Astrocyte (in vitro differentiated cells and primary cell): ENCODE data around the gene LEFTY1. TPM values are rescaled to one million over a fixed set of nuclear protein-coding genes. Genes with fewer than 3 reads are reported as not detected.

Experiments used
- DNase-seq: peaks from one replicate; pipeline ENCODE4 v3.0.0-alpha.2; 2010; ENCODE audit warnings: low read depth
- FAIRE-seq: peaks from 2 replicates; lab custom pipeline; 2011; peaks lifted over from hg19 to GRCh38; lab: Jason Lieb, UNC
- H2AFZ ChIP-seq: 2 replicates; pipeline ENCODE4 v1.6.0; 2012; ENCODE audit warnings: low read depth, low read length, inconsistent platforms
- H3K27ac ChIP-seq: 2 replicates; pipeline ENCODE4 v1.5.1; 2011; ENCODE audit warnings: low read depth, low read length, inconsistent platforms
- H3K27me3 ChIP-seq: 2 replicates; pipeline ENCODE4 v1.6.0; 2011; ENCODE audit warnings: low read length, inconsistent platforms; ENCODE audit not compliant: insufficient read depth
- H3K36me3 ChIP-seq: 2 replicates; pipeline ENCODE4 v1.5.1; 2011; ENCODE audit warnings: low read length, inconsistent platforms; ENCODE audit not compliant: insufficient read depth
- H3K4me1 ChIP-seq: 2 replicates; pipeline ENCODE4 v1.5.1; 2011; ENCODE audit warnings: low read length, inconsistent platforms; ENCODE audit not compliant: insufficient read depth
- H3K4me2 ChIP-seq: 2 replicates; pipeline ENCODE4 v1.6.0; 2012; ENCODE audit warnings: low read length, inconsistent platforms
- H3K4me3 ChIP-seq: 2 replicates; pipeline ENCODE4 v1.5.1; 2011; ENCODE audit warnings: low read depth, mild to moderate bottlenecking, low read length, inconsistent platforms; ENCODE audit not compliant: insufficient read depth
- H3K79me2 ChIP-seq: 2 replicates; pipeline ENCODE4 v1.6.0; 2012; ENCODE audit warnings: mild to moderate bottlenecking, low read length, inconsistent platforms; ENCODE audit not compliant: insufficient read depth
- H3K9ac ChIP-seq: 2 replicates; pipeline ENCODE4 v1.6.0; 2012; ENCODE audit warnings: mild to moderate bottlenecking, low read length, inconsistent platforms
- H3K9me3 ChIP-seq: 2 replicates; pipeline ENCODE4 v1.5.1; 2012; ENCODE audit warnings: low read depth, mild to moderate bottlenecking, low read length, inconsistent platforms; ENCODE audit not compliant: insufficient read depth
- H4K20me1 ChIP-seq: 2 replicates; pipeline ENCODE4 v1.6.0; 2012; ENCODE audit warnings: low read length, inconsistent platforms; ENCODE audit not compliant: insufficient read depth
- H3K27ac Mint-ChIP-seq: one replicate; pipeline ENCODE4 v1.8.0; 2021; ENCODE audit warnings: mild to moderate bottlenecking, mixed read lengths; ENCODE audit not compliant: unreplicated experiment
- H3K27me3 Mint-ChIP-seq: one replicate; pipeline ENCODE4 v1.8.0; 2021; ENCODE audit warnings: low read depth, mixed read lengths; ENCODE audit not compliant: unreplicated experiment
- H3K36me3 Mint-ChIP-seq: one replicate; pipeline ENCODE4 v1.8.0; 2021; ENCODE audit warnings: low read depth, mixed read lengths; ENCODE audit not compliant: unreplicated experiment
- H3K4me1 Mint-ChIP-seq: one replicate; pipeline ENCODE4 v1.8.0; 2021; ENCODE audit warnings: low read depth, mixed read lengths; ENCODE audit not compliant: unreplicated experiment
- H3K4me3 Mint-ChIP-seq: one replicate; pipeline ENCODE4 v1.8.0; 2021; ENCODE audit warnings: mild to moderate bottlenecking, moderate library complexity, mixed read lengths; ENCODE audit not compliant: unreplicated experiment
- H3K9me3 Mint-ChIP-seq: one replicate; pipeline ENCODE4 v1.8.0; 2021; ENCODE audit warnings: mild to moderate bottlenecking, mixed read lengths; ENCODE audit not compliant: unreplicated experiment
- EZH2 ChIP-seq: IDR thresholded peaks from 2 replicates; pipeline ENCODE4 v1.6.1; 2012; ENCODE audit warnings: mild to moderate bottlenecking, low read length, inconsistent platforms; ENCODE audit not compliant: insufficient read depth
- total RNA-seq: library from RNA; stranded (reverse); gene quantifications from 2 replicates; pipeline ENCODE4 v1.2.1, GENCODE V29; 2021
- TF ChIP-seq, protein P1 (sequence below): IDR thresholded peaks from 2 replicates; pipeline ENCODE4 v1.5.1; 2011; ENCODE audit warnings: low read depth, mild to moderate bottlenecking, inconsistent platforms, low read length, moderate library complexity; ENCODE audit not compliant: insufficient read depth

Gene LEFTY1
- total RNA-seq, 1 donor from 2014 or later = 4.2 TPM

DNA sequence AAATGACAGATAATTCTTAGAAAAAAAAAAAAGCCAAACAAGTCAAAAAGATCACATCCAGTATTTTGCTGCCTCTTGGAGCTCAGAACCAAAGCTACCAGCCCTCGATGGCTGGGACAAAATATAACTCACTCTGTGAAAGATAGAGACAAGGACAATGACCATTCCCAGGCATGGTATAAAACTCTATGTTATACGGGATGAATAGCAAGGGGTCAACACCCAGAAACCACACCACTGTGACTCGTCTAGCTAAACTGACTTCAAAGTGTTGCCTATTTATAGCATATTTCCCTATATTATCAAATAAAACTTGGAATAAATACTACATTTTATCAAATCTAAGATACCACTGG, 16.9 kb downstream of the LEFTY1 start:
- no peak overlapping the region for H3K27ac Mint-ChIP-seq
- no peaks in the 10 kb centered on the region for H3K9me3 Mint-ChIP-seq
- peaks cover 35% of the 10 kb centered on the region for H3K36me3 Mint-ChIP-seq

DNA sequence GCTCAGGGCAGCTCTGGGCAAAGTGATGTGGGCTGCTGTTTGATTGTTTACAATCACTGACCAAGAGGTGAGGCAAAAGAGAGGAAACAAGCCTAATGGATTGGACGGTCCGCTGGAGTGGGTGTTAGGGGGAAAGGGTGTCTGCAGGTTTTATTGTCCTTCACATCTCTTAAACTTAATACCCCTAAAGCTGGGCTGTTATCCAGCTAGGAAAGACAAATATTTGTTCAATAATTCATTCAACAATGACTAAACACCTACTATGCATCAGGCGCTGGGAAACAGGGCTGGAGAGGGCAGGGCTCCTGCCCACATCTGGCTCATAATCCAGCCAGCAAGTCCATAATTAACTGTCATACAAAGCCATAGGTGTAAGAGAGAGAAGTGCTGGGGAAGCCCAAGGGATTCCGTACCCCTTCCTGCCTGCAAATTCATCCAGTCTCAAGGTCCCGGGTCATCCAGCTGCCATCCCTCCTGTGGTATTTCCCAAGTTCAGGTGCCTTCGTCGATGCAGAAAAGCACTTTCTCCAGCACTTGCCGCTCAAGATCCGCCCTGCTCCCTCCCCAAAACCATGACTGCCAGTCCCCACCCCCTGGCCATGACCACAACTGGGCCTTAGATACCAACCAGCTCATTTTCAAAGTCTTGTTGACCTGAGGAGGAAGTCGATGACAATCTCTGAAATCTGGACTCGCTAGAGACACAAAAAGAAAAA, 17.4 kb downstream of the LEFTY1 start:
- Mint-ChIP-seq H3K36me3 (peaks cover 37% of the 10 kb centered on the region), H3K4me3 (no peak overlapping the region), H3K27me3 (no peaks in the 10 kb centered on the region), H3K27ac (no peak overlapping the region), H3K4me1 (peaks cover 7% of the 10 kb centered on the region), H3K9me3 (no peaks in the 10 kb centered on the region)
- no peak overlapping the region for H2AFZ ChIP-seq
- TF ChIP-seq EZH2 = no peak
- TF ChIP-seq, protein P1, sequence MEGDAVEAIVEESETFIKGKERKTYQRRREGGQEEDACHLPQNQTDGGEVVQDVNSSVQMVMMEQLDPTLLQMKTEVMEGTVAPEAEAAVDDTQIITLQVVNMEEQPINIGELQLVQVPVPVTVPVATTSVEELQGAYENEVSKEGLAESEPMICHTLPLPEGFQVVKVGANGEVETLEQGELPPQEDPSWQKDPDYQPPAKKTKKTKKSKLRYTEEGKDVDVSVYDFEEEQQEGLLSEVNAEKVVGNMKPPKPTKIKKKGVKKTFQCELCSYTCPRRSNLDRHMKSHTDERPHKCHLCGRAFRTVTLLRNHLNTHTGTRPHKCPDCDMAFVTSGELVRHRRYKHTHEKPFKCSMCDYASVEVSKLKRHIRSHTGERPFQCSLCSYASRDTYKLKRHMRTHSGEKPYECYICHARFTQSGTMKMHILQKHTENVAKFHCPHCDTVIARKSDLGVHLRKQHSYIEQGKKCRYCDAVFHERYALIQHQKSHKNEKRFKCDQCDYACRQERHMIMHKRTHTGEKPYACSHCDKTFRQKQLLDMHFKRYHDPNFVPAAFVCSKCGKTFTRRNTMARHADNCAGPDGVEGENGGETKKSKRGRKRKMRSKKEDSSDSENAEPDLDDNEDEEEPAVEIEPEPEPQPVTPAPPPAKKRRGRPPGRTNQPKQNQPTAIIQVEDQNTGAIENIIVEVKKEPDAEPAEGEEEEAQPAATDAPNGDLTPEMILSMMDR = no peak
- no peak for FAIRE-seq
- peaks cover 17% of the 10 kb centered on the region for H3K4me1 ChIP-seq
- H3K4me3 ChIP-seq = no peak overlapping the region
- H4K20me1 ChIP-seq = peaks cover 27% of the 10 kb centered on the region
- H3K27ac ChIP-seq = no peak overlapping the region
- H3K79me2 ChIP-seq = no peaks in the 10 kb centered on the region
- H3K9me3 ChIP-seq = no peaks in the 10 kb centered on the region
- no peaks in the 10 kb centered on the region for H3K36me3 ChIP-seq
- no peak for DNase-seq
- H3K4me2 ChIP-seq = peak overlapping the region; percentile 17
- no peak overlapping the region for H3K9ac ChIP-seq
- H3K27me3 ChIP-seq = no peaks in the 10 kb centered on the region

More for the DNA sequence above, 16.9 kb downstream of the LEFTY1 start:
- H3K36me3 ChIP-seq = no peaks in the 10 kb centered on the region
- H4K20me1 ChIP-seq = peaks cover 27% of the 10 kb centered on the region
- no peak overlapping the region for H3K4me3 ChIP-seq
- no peaks in the 10 kb centered on the region for H3K9me3 ChIP-seq
- peaks cover 7% of the 10 kb centered on the region for H3K4me1 Mint-ChIP-seq
- H3K27me3 ChIP-seq = no peaks in the 10 kb centered on the region
- H3K79me2 ChIP-seq = no peaks in the 10 kb centered on the region
- H3K4me1 ChIP-seq = peaks cover 15% of the 10 kb centered on the region
- no peak for TF ChIP-seq EZH2
- TF ChIP-seq, protein P1 = no peak
- H3K27me3 Mint-ChIP-seq = no peaks in the 10 kb centered on the region
- FAIRE-seq = no peak
- no peak for DNase-seq
- no peak overlapping the region for H3K27ac ChIP-seq
- no peak overlapping the region for H2AFZ ChIP-seq
- H3K9ac ChIP-seq = no peak overlapping the region
- no peak overlapping the region for H3K4me3 Mint-ChIP-seq
- H3K4me2 ChIP-seq = peak overlapping the region; percentile 17

DNA sequence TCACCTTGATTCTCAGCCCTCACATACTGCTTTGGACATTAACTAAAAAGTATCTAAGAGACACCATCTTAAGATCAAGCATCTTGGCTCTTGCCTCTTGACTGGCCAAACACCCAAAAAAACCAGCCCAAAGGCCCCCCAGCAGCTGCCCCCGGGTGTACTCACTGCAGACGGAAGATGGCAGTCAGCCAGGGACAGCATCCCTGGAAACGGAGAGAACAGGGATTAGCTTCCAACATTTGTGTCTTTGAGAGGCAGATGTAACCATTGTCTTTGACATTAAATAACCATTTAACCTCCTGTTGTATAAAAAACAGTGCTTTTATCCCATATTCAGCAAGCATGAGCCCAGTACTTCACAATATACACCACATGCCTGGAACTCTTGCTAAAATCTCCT, 18.0 kb downstream of the LEFTY1 start:
- no peak for TF ChIP-seq EZH2
- TF ChIP-seq, protein P1 = no peak
- Histone ChIP-seq H3K27ac (no peak overlapping the region), H3K9ac (no peak overlapping the region), H3K4me1 (peaks cover 23% of the 10 kb centered on the region), H3K27me3 (no peaks in the 10 kb centered on the region), H3K79me2 (no peaks in the 10 kb centered on the region), H3K36me3 (no peaks in the 10 kb centered on the region), H4K20me1 (peaks cover 23% of the 10 kb centered on the region), H2AFZ (no peak overlapping the region), H3K4me3 (no peak overlapping the region), H3K4me2 (peak overlapping the region; percentile 17), H3K9me3 (no peaks in the 10 kb centered on the region)
- H3K4me1 Mint-ChIP-seq = peaks cover 13% of the 10 kb centered on the region
- H3K27me3 Mint-ChIP-seq = no peaks in the 10 kb centered on the region
- FAIRE-seq (no peak), DNase-seq (no peak)
- no peak overlapping the region for H3K4me3 Mint-ChIP-seq
- H3K27ac Mint-ChIP-seq = no peak overlapping the region
- no peaks in the 10 kb centered on the region for H3K9me3 Mint-ChIP-seq
- peaks cover 42% of the 10 kb centered on the region for H3K36me3 Mint-ChIP-seq
